HEK293 (cell line): ENCODE results near the gene HAO2.

Experiments used
- CTCF ChIA-PET: fragments of 350-600 bp; formaldehyde crosslinking; extraction: SDS; loops from one replicate; lab custom pipeline; 2021; ENCODE audit warnings: antibody characterized with exemption; lab: Yijun Ruan, JAX
- POLR2A ChIA-PET: fragments of 300-600 bp; formaldehyde crosslinking; extraction: SDS; loops from one replicate; lab custom pipeline; 2020; ENCODE audit warnings: antibody characterized with exemption, inconsistent platforms; lab: Yijun Ruan, JAX
- H3K27ac ChIP-seq: fragments of 200-500 bp; sonication (Bioruptor generic); 2 replicates; pipeline ENCODE4 v1.5.1; 2014; ENCODE audit warnings: low read depth, low read length, control low read depth, inconsistent platforms; ENCODE audit errors: extremely low read depth
- H3K36me3 ChIP-seq, 2 experiments: fragments of 200-500 bp in 1 of 2; sonication (Bioruptor generic) in 1 of 2; 1 replicate in 1 of 2; 2 replicates in 1 of 2; pipeline ENCODE4 v1.5.1; 2014 to 2017; ENCODE audit warnings: inconsistent platforms in 2 of 2, low read length in 2 of 2; ENCODE audit not compliant: control insufficient read depth in 2 of 2, insufficient read depth in 1 of 2
- H3K4me1 ChIP-seq: fragments of 200-500 bp; sonication (Bioruptor generic); 2 replicates; pipeline ENCODE4 v1.5.1; 2014; ENCODE audit warnings: mild to moderate bottlenecking, low read length, inconsistent platforms; ENCODE audit not compliant: control insufficient read depth, insufficient read depth
- H3K4me3 ChIP-seq: 2 replicates; pipeline ENCODE4 v1.5.1; 2011; ENCODE audit warnings: low read depth, mild to moderate bottlenecking, control low read depth, low read length, moderate library complexity
- H3K9me3 ChIP-seq: fragments of 200-500 bp; sonication (Bioruptor generic); 2 replicates; pipeline ENCODE4 v1.5.1; 2014; ENCODE audit warnings: low read depth, low read length, inconsistent platforms; ENCODE audit not compliant: control insufficient read depth, insufficient read depth
- GLIS2 ChIP-seq: fragments of 450-650 bp; formaldehyde crosslinking; IDR thresholded peaks from 2 replicates; pipeline ENCODE4 v1.5.1; 2016; ENCODE audit warnings: missing biosample characterization, missing genetic modification characterization
- KLF8 ChIP-seq: fragments of 450-650 bp; formaldehyde crosslinking; IDR thresholded peaks from 2 replicates; pipeline ENCODE4 v1.5.1; 2016; ENCODE audit warnings: missing biosample characterization, missing genetic modification characterization
- ZNF114 ChIP-seq: fragments of 450-650 bp; formaldehyde crosslinking; IDR thresholded peaks from 2 replicates; pipeline ENCODE4 v1.5.0; 2017; ENCODE audit warnings: missing biosample characterization, missing genetic modification characterization
- ZNF169 ChIP-seq: fragments of 450-650 bp; formaldehyde crosslinking; IDR thresholded peaks from 2 replicates; pipeline ENCODE4 v1.5.1; 2016; ENCODE audit warnings: missing biosample characterization, missing genetic modification characterization
- ZNF202 ChIP-seq: fragments of 450-650 bp; formaldehyde crosslinking; IDR thresholded peaks from 2 replicates; pipeline ENCODE4 v1.5.1; 2016; ENCODE audit warnings: missing biosample characterization, missing genetic modification characterization, borderline replicate concordance
- ZNF223 ChIP-seq: fragments of 450-650 bp; formaldehyde crosslinking; IDR thresholded peaks from 2 replicates; pipeline ENCODE4 v1.5.1; 2016; ENCODE audit warnings: missing biosample characterization, missing genetic modification characterization
- ZNF266 ChIP-seq: fragments of 450-650 bp; formaldehyde crosslinking; IDR thresholded peaks from 2 replicates; pipeline ENCODE4 v1.5.1; 2016; ENCODE audit warnings: missing biosample characterization, missing genetic modification characterization, low read depth
- ZNF529 ChIP-seq: fragments of 450-650 bp; formaldehyde crosslinking; IDR thresholded peaks from 2 replicates; pipeline ENCODE4 v1.5.1; 2017; ENCODE audit warnings: missing genetic modification characterization, missing biosample characterization; ENCODE audit not compliant: insufficient replicate concordance
- ZNF560 ChIP-seq: fragments of 450-650 bp; formaldehyde crosslinking; IDR thresholded peaks from 2 replicates; pipeline ENCODE4 v1.5.1; 2017; ENCODE audit warnings: missing biosample characterization, missing genetic modification characterization, borderline replicate concordance
- ZNF701 ChIP-seq: fragments of 450-650 bp; formaldehyde crosslinking; IDR thresholded peaks from 2 replicates; pipeline ENCODE4 v1.5.1; 2016; ENCODE audit warnings: missing biosample characterization, missing genetic modification characterization
- ZNF747 ChIP-seq: fragments of 450-650 bp; formaldehyde crosslinking; IDR thresholded peaks from 2 replicates; pipeline ENCODE4 v1.5.1; 2016; ENCODE audit warnings: missing biosample characterization, missing genetic modification characterization
- TF ChIP-seq, protein P1 (sequence below): fragments of 450-650 bp; formaldehyde crosslinking; IDR thresholded peaks from 2 replicates; pipeline ENCODE4 v1.5.1; 2017; ENCODE audit warnings: missing biosample characterization, missing genetic modification characterization
- TF ChIP-seq, protein P2 (sequence below): fragments of 450-650 bp; formaldehyde crosslinking; IDR thresholded peaks from 2 replicates; pipeline ENCODE4 v1.5.1; 2016; ENCODE audit warnings: missing biosample characterization, missing genetic modification characterization
- TF ChIP-seq, protein P3 (sequence below): fragments of 450-650 bp; formaldehyde crosslinking; conservative IDR thresholded peaks from 2 replicates; pipeline ENCODE4 v1.5.1; 2016; ENCODE audit warnings: low read depth, missing biosample characterization, missing genetic modification characterization
- TF ChIP-seq, protein P4 (sequence below): fragments of 450-650 bp; IDR thresholded peaks from 2 replicates; pipeline ENCODE4 v1.5.1; 2018; ENCODE audit warnings: missing biosample characterization, missing genetic modification characterization
- TF ChIP-seq, protein P5 (sequence below): fragments of 450-650 bp; formaldehyde crosslinking; IDR thresholded peaks from 2 replicates; pipeline ENCODE4 v1.5.1; 2016; ENCODE audit warnings: missing biosample characterization, missing genetic modification characterization
- TF ChIP-seq, protein P6 (sequence below): fragments of 450-650 bp; formaldehyde crosslinking; IDR thresholded peaks from 2 replicates; pipeline ENCODE4 v1.5.1; 2016; ENCODE audit warnings: missing biosample characterization, missing genetic modification characterization, borderline replicate concordance

HAO2 gene

DNA sequence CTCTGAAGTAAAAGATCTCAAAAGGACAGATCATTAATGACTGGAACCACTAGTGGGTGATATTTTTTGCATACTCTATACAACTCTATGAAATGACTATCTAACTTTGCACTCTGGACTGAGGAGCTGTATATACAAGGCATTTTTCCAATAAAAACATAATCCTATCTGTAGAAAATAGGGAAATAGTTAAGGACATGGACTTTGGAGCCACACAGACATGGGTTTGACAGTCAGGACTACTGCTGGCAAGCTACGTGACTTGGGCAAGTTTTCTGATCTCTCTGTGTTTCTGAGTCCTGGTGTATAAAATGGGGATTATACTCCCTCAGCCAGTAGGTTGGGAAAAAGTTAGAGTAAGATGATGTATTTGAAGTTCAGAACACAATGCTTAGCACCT is 25.5 kb downstream of the HAO2 start:
- POLR2A ChIA-PET: no interaction called here

More for the DNA sequence above, 25.5 kb downstream of the HAO2 start:
- CTCF ChIA-PET: interaction anchor here (0.8 kb wide), 1 partner anchor 16 kb away, joined by 3 read pairs; no protein-coding TSS in a partner anchor
- TF ChIP-seq, protein P1, sequence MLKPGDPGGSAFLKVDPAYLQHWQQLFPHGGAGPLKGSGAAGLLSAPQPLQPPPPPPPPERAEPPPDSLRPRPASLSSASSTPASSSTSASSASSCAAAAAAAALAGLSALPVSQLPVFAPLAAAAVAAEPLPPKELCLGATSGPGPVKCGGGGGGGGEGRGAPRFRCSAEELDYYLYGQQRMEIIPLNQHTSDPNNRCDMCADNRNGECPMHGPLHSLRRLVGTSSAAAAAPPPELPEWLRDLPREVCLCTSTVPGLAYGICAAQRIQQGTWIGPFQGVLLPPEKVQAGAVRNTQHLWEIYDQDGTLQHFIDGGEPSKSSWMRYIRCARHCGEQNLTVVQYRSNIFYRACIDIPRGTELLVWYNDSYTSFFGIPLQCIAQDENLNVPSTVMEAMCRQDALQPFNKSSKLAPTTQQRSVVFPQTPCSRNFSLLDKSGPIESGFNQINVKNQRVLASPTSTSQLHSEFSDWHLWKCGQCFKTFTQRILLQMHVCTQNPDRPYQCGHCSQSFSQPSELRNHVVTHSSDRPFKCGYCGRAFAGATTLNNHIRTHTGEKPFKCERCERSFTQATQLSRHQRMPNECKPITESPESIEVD (tag by site-specific recombination): no peak
- TF ChIP-seq, protein P2, sequence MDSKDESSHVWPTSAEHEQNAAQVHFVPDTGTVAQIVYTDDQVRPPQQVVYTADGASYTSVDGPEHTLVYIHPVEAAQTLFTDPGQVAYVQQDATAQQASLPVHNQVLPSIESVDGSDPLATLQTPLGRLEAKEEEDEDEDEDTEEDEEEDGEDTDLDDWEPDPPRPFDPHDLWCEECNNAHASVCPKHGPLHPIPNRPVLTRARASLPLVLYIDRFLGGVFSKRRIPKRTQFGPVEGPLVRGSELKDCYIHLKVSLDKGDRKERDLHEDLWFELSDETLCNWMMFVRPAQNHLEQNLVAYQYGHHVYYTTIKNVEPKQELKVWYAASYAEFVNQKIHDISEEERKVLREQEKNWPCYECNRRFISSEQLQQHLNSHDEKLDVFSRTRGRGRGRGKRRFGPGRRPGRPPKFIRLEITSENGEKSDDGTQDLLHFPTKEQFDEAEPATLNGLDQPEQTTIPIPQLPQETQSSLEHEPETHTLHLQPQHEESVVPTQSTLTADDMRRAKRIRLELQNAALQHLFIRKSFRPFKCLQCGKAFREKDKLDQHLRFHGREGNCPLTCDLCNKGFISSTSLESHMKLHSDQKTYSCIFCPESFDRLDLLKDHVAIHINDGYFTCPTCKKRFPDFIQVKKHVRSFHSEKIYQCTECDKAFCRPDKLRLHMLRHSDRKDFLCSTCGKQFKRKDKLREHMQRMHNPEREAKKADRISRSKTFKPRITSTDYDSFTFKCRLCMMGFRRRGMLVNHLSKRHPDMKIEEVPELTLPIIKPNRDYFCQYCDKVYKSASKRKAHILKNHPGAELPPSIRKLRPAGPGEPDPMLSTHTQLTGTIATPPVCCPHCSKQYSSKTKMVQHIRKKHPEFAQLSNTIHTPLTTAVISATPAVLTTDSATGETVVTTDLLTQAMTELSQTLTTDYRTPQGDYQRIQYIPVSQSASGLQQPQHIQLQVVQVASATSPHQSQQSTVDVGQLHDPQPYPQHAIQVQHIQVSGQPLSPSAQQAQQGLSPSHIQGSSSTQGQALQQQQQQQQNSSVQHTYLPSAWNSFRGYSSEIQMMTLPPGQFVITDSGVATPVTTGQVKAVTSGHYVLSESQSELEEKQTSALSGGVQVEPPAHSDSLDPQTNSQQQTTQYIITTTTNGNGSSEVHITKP (tag by site-specific recombination): no peak
- TF ChIP-seq KLF8 (no peak), ZNF223 (tag by site-specific recombination) (no peak), ZNF202 (tag by site-specific recombination) (no peak), ZNF114 (tag by site-specific recombination) (no peak), ZNF169 (tag by site-specific recombination) (no peak), ZNF266 (tag by site-specific recombination) (no peak), GLIS2 (tag by site-specific recombination) (no peak), ZNF747 (no peak), ZNF529 (tag by site-specific recombination) (no peak), ZNF560 (tag by site-specific recombination) (no peak), ZNF701 (no peak)
- TF ChIP-seq, protein P3, sequence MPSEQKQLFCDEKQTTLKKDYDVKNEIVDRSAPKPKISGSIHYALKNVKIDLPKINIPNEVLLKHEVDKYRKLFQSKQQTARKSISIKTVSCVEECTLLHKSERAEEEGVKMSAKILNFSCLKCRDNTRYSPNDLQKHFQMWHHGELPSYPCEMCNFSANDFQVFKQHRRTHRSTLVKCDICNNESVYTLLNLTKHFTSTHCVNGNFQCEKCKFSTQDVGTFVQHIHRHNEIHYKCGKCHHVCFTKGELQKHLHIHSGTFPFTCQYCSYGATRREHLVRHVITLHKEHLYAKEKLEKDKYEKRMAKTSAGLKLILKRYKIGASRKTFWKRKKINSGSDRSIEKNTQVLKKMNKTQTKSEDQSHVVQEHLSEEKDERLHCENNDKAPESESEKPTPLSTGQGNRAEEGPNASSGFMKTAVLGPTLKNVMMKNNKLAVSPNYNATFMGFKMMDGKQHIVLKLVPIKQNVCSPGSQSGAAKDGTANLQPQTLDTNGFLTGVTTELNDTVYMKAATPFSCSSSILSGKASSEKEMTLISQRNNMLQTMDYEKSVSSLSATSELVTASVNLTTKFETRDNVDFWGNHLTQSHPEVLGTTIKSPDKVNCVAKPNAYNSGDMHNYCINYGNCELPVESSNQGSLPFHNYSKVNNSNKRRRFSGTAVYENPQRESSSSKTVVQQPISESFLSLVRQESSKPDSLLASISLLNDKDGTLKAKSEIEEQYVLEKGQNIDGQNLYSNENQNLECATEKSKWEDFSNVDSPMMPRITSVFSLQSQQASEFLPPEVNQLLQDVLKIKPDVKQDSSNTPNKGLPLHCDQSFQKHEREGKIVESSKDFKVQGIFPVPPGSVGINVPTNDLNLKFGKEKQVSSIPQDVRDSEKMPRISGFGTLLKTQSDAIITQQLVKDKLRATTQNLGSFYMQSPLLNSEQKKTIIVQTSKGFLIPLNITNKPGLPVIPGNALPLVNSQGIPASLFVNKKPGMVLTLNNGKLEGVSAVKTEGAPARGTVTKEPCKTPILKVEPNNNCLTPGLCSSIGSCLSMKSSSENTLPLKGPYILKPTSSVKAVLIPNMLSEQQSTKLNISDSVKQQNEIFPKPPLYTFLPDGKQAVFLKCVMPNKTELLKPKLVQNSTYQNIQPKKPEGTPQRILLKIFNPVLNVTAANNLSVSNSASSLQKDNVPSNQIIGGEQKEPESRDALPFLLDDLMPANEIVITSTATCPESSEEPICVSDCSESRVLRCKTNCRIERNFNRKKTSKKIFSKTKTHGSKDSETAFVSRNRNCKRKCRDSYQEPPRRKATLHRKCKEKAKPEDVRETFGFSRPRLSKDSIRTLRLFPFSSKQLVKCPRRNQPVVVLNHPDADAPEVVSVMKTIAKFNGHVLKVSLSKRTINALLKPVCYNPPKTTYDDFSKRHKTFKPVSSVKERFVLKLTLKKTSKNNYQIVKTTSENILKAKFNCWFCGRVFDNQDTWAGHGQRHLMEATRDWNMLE: no peak
- TF ChIP-seq, protein P4, sequence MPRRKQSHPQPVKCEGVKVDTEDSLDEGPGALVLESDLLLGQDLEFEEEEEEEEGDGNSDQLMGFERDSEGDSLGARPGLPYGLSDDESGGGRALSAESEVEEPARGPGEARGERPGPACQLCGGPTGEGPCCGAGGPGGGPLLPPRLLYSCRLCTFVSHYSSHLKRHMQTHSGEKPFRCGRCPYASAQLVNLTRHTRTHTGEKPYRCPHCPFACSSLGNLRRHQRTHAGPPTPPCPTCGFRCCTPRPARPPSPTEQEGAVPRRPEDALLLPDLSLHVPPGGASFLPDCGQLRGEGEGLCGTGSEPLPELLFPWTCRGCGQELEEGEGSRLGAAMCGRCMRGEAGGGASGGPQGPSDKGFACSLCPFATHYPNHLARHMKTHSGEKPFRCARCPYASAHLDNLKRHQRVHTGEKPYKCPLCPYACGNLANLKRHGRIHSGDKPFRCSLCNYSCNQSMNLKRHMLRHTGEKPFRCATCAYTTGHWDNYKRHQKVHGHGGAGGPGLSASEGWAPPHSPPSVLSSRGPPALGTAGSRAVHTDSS (tag by site-specific recombination): no peak
- TF ChIP-seq, protein P5, sequence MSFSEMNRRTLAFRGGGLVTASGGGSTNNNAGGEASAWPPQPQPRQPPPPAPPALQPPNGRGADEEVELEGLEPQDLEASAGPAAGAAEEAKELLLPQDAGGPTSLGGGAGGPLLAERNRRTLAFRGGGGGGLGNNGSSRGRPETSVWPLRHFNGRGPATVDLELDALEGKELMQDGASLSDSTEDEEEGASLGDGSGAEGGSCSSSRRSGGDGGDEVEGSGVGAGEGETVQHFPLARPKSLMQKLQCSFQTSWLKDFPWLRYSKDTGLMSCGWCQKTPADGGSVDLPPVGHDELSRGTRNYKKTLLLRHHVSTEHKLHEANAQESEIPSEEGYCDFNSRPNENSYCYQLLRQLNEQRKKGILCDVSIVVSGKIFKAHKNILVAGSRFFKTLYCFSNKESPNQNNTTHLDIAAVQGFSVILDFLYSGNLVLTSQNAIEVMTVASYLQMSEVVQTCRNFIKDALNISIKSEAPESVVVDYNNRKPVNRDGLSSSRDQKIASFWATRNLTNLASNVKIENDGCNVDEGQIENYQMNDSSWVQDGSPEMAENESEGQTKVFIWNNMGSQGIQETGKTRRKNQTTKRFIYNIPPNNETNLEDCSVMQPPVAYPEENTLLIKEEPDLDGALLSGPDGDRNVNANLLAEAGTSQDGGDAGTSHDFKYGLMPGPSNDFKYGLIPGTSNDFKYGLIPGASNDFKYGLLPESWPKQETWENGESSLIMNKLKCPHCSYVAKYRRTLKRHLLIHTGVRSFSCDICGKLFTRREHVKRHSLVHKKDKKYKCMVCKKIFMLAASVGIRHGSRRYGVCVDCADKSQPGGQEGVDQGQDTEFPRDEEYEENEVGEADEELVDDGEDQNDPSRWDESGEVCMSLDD (tag by site-specific recombination): no peak
- TF ChIP-seq, protein P6, sequence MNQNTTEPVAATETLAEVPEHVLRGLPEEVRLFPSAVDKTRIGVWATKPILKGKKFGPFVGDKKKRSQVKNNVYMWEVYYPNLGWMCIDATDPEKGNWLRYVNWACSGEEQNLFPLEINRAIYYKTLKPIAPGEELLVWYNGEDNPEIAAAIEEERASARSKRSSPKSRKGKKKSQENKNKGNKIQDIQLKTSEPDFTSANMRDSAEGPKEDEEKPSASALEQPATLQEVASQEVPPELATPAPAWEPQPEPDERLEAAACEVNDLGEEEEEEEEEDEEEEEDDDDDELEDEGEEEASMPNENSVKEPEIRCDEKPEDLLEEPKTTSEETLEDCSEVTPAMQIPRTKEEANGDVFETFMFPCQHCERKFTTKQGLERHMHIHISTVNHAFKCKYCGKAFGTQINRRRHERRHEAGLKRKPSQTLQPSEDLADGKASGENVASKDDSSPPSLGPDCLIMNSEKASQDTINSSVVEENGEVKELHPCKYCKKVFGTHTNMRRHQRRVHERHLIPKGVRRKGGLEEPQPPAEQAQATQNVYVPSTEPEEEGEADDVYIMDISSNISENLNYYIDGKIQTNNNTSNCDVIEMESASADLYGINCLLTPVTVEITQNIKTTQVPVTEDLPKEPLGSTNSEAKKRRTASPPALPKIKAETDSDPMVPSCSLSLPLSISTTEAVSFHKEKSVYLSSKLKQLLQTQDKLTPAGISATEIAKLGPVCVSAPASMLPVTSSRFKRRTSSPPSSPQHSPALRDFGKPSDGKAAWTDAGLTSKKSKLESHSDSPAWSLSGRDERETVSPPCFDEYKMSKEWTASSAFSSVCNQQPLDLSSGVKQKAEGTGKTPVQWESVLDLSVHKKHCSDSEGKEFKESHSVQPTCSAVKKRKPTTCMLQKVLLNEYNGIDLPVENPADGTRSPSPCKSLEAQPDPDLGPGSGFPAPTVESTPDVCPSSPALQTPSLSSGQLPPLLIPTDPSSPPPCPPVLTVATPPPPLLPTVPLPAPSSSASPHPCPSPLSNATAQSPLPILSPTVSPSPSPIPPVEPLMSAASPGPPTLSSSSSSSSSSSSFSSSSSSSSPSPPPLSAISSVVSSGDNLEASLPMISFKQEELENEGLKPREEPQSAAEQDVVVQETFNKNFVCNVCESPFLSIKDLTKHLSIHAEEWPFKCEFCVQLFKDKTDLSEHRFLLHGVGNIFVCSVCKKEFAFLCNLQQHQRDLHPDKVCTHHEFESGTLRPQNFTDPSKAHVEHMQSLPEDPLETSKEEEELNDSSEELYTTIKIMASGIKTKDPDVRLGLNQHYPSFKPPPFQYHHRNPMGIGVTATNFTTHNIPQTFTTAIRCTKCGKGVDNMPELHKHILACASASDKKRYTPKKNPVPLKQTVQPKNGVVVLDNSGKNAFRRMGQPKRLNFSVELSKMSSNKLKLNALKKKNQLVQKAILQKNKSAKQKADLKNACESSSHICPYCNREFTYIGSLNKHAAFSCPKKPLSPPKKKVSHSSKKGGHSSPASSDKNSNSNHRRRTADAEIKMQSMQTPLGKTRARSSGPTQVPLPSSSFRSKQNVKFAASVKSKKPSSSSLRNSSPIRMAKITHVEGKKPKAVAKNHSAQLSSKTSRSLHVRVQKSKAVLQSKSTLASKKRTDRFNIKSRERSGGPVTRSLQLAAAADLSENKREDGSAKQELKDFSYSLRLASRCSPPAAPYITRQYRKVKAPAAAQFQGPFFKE (tag by site-specific recombination): no peak
- Histone ChIP-seq H3K27ac (no peak overlapping the region), H3K36me3 (no peaks in the 10 kb centered on the region), H3K9me3 (no peaks in the 10 kb centered on the region), H3K4me3 (no peak overlapping the region), H3K4me1 (peaks cover 2% of the 10 kb centered on the region; the same call in 1 of the 2 replicates)
